Stomach smooth muscle (tissue), 2 donors: ENCODE results near the gene DMXL2.
A peak's percentile ranks its signal among the peaks of the same experiment; 100 is the strongest.
"Not testable (repeated sequence)": the region's sequence is repeated elsewhere in the genome, so short reads cannot be mapped to it uniquely, and the experiment has no call there.

ENCODE experiments used
- H3K27ac ChIP-seq: one replicate; pipeline ENCODE4 v1.7.0; 2013; ENCODE audit warnings: mild to moderate bottlenecking, low read length, inconsistent platforms
- H3K27me3 ChIP-seq, 2 donors: one replicate each; pipeline ENCODE4 v1.7.0; 2013; ENCODE audit warnings: low read length in 2 of 2; ENCODE audit not compliant: insufficient read depth in 2 of 2, control insufficient read depth in 1 of 2
- H3K36me3 ChIP-seq, 2 donors: one replicate each; pipeline ENCODE4 v1.7.0; 2013; ENCODE audit warnings: low read length in 2 of 2; ENCODE audit not compliant: control insufficient read depth in 2 of 2, insufficient read depth in 2 of 2
- H3K4me1 ChIP-seq: one replicate; pipeline ENCODE4 v1.7.0; 2013; ENCODE audit warnings: low read length; ENCODE audit not compliant: control insufficient read depth, insufficient read depth
- H3K4me3 ChIP-seq, 2 donors: one replicate each; pipeline ENCODE4 v1.7.0; 2013; ENCODE audit warnings: low read length in 2 of 2
- H3K9ac ChIP-seq, 2 donors: one replicate each; pipeline ENCODE4 v1.7.0; 2013; ENCODE audit warnings: low read length in 2 of 2, mild to moderate bottlenecking in 1 of 2
- H3K9me3 ChIP-seq, 2 donors: one replicate each; pipeline ENCODE4 v1.7.0; 2013; ENCODE audit warnings: low read length in 2 of 2; ENCODE audit not compliant: control insufficient read depth in 2 of 2
- donor health status: healthy.
- donor health status: Pancreatic carcinoma.

The DMXL2 gene

DNA sequence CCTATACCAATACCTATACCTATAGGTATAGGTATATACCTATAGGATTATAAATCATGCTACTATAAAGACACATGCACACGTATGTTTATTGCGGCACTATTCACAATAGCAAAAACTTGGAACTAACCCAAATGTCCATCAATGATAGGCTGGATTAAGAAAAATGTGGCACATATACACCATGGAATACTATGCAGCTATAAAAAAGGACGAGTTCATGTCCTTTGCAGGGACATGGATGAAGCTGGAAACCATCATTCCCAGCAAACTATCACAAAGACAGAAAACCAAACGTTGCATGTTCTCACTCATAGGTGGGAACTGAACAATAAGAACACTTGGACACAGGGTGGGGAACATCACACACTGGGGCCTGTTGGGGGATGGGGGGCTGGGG lies 26.1 kb upstream of the DMXL2 start:
- not testable (repeated sequence) for H3K36me3 ChIP-seq, H3K4me3 ChIP-seq, H3K27me3 ChIP-seq, H3K27ac ChIP-seq, H3K9ac ChIP-seq, H3K9me3 ChIP-seq, H3K4me1 ChIP-seq

DNA sequence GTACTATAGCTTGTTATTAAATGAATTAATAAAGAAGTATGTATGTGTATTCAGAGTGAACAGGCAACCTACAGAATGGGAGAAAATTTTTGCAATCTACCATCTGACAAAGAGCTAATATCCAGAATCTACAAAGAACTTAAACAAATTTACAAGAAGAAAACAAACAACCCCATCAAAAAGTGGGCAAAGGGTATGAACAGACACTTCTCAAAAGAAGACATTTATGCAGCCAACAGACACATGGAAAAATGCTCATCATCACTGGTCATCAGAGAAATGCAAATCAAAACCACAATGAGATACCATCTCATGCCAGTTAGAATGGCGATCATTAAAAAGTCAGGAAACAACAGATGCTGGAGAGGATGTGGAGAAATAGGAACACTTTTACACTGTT lies 25.5 kb upstream of the DMXL2 start:
- not testable (repeated sequence) for H3K9ac ChIP-seq, H3K27me3 ChIP-seq

DNA sequence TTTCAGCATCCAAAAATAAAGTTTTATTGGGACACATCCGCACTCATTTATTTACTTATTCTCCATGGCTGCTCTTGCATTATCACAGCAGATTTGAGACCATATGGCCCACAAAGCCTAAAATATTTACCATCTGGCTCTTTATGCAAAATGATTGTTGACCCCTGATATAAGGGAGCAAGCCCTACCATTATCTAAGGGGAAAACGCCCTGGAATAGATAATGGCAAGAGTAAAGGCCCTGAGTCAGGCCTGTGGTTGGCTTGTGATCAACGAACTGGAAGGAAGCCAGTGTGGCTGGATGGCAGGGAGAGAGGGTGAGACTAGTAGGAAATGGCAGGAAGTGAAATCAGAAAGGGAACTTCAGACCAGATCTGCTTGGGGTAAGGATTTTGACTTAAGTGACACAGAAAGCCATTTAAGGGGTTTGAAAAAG lies 24.6 kb upstream of the DMXL2 start:
- H3K27me3 ChIP-seq: no peaks in the 10 kb centered on the region
- H3K4me1 ChIP-seq: no peaks in the 10 kb centered on the region
- H3K9me3 ChIP-seq: no peaks in the 10 kb centered on the region
- H3K9ac ChIP-seq: no peak overlapping the region
- H3K4me3 ChIP-seq: no peak overlapping the region
- H3K27ac ChIP-seq: no peak overlapping the region
- H3K36me3 ChIP-seq: no peaks in the 10 kb centered on the region

More for the DNA sequence above, 25.5 kb upstream of the DMXL2 start:
- not testable (repeated sequence) for H3K4me3 ChIP-seq, H3K4me1 ChIP-seq, H3K36me3 ChIP-seq, H3K27ac ChIP-seq, H3K9me3 ChIP-seq

DNA sequence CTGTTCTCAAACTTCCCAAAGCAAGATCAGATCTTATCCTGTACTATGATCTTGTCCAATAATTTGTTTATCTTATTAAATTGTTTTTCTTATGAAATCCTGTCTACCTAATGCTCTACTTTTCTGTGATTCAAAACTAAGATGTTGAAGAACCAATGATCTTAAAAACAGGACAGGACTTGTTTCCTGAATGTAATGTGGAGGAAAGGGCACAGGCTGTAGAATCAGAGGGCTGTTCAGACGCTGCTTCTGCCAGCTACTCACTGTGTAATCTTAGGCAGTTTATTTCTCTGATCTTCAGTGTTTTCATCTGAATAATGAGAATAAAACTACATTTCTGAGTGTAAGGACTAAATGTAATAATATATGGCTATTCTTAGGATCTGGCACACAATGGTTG lies 20.1 kb upstream of the DMXL2 start:
- H3K36me3 ChIP-seq: no peaks in the 10 kb centered on the region
- no peak overlapping the region for H3K9ac ChIP-seq
- H3K27me3 ChIP-seq: no peaks in the 10 kb centered on the region
- no peaks in the 10 kb centered on the region for H3K4me1 ChIP-seq
- no peak overlapping the region for H3K4me3 ChIP-seq
- H3K9me3 ChIP-seq: no peaks in the 10 kb centered on the region
- no peak overlapping the region for H3K27ac ChIP-seq

DNA sequence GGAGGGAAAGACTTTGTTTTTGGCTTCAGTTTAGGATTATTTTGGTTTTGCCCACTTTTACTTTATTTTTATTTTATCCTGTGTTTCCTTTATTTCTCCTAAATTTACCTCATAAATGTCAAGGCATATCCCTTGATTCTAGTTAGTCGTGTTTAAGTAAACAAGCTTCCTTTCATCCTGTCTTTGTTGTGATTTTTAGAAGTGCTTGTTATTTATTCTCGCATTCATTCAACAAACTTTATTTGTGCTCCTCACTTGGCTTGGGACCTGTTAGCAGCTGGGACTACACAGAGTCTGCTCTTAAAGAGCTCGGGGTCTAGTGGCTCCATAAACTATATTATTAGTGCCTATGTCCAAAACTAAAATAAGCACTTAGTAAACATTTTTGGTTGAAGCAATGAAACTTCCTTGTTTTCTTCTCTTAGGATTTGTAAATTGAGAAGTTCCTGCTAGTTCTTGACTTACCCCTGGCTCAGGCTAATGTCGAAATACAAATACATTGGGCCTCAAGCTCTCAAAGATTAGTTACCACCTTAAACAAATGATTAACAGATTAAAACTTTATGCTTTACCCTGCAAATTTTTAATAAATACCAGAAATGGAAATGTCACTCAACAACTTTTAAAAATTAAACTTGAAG lies 19.0 kb upstream of the DMXL2 start:
- no peaks in the 10 kb centered on the region for H3K36me3 ChIP-seq
- no peak overlapping the region for H3K27ac ChIP-seq
- H3K4me1 ChIP-seq: no peaks in the 10 kb centered on the region
- no peak overlapping the region for H3K9ac ChIP-seq
- H3K27me3 ChIP-seq: no peaks in the 10 kb centered on the region
- no peak overlapping the region for H3K4me3 ChIP-seq
- H3K9me3 ChIP-seq: no peaks in the 10 kb centered on the region

DNA sequence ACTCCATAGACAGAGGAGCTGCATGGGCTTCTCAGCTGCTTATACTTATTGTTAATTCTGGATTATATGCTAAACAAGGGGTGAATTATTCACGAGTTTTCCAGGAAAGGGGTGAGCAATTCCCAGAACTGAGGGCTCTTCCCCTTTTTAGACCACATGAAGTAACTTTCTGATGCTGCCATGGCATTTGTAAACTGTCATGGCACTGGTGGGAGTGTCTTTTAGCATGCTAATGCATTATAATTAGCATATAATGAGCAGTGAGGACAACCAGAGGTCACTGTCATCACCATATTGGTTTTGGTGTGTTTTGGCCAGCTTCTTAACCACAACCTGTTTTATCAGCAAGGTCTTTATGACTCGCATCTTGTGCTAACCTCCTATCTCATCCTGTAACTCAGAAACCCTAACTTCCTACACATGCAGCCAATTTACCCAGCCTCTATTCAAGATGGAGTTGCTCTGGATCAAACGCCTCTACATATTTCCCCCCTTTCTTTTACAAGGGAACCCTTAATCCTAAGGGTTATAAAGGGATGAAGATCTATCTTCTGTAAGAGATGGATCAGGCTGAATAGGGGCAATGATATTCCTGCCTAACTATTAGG lies 12.1 kb upstream of the DMXL2 start:
- no peaks in the 10 kb centered on the region for H3K4me1 ChIP-seq
- H3K27ac ChIP-seq: no peak overlapping the region
- H3K27me3 ChIP-seq: no peaks in the 10 kb centered on the region
- no peak overlapping the region for H3K4me3 ChIP-seq
- no peak overlapping the region for H3K9ac ChIP-seq
- H3K36me3 ChIP-seq: no peaks in the 10 kb centered on the region
- no peaks in the 10 kb centered on the region for H3K9me3 ChIP-seq

DNA sequence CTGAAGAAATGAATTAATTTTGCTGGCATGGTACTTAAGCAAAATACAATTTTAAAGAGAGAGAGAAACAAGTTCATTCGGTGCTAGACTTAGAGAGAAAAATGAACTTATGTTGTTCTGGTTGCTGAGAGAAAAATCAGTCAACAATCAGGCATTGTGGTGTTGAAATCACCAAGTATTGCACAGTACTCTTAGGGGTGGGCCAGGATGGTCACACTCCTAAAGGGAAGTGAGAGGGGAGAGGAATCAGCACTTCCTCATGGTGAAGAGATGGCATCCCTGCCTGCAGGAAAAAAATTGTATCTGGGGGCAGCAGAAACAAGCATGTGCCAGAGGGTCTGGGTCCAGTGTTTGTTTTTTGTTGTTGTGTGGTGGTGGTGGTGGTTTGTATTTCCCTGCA lies 7.0 kb upstream of the DMXL2 start:
- Histone ChIP-seq H3K9me3 (no peaks in the 10 kb centered on the region), H3K4me3 (no peak overlapping the region), H3K4me1 (no peaks in the 10 kb centered on the region), H3K36me3 (no peaks in the 10 kb centered on the region), H3K9ac (no peak overlapping the region), H3K27ac (no peak overlapping the region), H3K27me3 (no peaks in the 10 kb centered on the region)

DNA sequence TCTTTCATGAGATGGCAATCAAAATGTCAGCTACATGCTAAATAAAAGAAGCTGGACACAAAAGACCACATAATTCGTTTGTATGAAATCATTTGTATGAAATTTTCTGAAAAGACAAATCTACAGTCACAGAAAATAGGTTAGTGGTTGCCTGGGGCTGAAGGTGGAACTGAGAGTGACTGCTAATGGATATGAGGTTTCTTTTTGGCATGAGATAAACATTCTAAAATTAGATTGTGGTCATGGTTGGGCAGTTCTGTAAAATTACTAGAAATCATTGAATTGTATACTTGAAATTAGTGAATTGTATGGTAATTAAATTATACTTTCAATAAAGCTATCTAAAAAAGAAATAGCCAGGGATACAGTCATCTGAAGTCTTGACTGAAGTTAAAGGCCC lies 2.7 kb upstream of the DMXL2 start:
- no peak overlapping the region for H3K27ac ChIP-seq
- H3K9ac ChIP-seq: no peak overlapping the region
- no peaks in the 10 kb centered on the region for H3K27me3 ChIP-seq
- H3K36me3 ChIP-seq: no peaks in the 10 kb centered on the region
- H3K4me1 ChIP-seq: no peaks in the 10 kb centered on the region
- H3K4me3 ChIP-seq: no peak overlapping the region
- H3K9me3 ChIP-seq: no peaks in the 10 kb centered on the region

DNA sequence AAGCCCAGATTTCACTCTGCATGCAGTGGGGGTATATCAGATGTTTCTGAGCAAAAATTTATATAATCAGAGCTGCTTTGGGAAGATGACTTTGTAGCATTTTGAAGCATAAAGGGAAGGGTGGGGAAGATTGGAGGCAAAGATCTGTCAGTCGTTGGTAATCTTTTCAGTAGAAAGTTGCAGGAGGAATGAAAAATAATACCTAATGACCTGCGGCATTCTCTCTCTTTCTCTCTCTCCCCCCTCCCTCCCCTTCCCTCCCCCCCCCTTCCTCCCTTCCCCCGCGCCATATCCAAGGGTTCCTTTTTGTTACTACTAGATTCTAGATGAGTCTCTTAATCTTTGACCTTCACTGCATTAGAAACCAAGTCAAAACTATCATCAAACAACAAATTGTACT lies 1.5 kb upstream of the DMXL2 start:
- H3K36me3 ChIP-seq: no peaks in the 10 kb centered on the region
- no peak overlapping the region for H3K9ac ChIP-seq
- H3K27ac ChIP-seq: no peak overlapping the region
- no peaks in the 10 kb centered on the region for H3K4me1 ChIP-seq
- H3K4me3 ChIP-seq: no peak overlapping the region
- no peaks in the 10 kb centered on the region for H3K9me3 ChIP-seq
- H3K27me3 ChIP-seq: no peaks in the 10 kb centered on the region

DNA sequence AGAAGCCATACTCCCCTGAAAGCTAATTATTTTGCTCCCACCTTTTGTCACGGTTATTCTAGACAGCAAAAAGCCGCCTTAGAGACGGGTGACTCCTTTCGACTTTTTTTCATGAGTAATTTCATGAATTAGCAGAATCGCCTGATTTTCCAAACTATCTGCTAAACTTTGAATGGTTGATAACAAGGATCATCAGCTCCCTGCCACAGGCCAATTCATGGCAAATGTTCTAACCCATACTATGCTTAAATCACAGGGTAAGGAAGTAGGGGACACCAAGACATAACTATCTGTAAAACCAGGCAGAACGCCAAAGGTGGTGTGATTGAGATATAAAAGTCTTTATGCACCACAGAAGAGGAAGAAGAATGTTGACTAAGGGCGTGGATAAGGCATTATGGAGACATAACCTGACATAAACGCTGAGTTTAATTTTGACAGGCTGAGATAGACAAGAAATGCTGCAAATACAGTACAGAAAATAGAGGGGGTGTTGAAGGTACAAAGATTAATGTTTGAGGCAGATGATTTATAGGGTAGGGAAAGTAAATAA lies 891 bp upstream of the DMXL2 start:
- peak overlapping the region in 1 of 2 donors; percentile 47 for H3K9ac ChIP-seq
- H3K27ac ChIP-seq: no peak overlapping the region
- H3K4me3 ChIP-seq: peak overlapping the region; percentile 81 to 90
- no peaks in the 10 kb centered on the region for H3K27me3 ChIP-seq
- no peaks in the 10 kb centered on the region for H3K9me3 ChIP-seq
- H3K36me3 ChIP-seq: no peaks in the 10 kb centered on the region
- H3K4me1 ChIP-seq: no peaks in the 10 kb centered on the region

DNA sequence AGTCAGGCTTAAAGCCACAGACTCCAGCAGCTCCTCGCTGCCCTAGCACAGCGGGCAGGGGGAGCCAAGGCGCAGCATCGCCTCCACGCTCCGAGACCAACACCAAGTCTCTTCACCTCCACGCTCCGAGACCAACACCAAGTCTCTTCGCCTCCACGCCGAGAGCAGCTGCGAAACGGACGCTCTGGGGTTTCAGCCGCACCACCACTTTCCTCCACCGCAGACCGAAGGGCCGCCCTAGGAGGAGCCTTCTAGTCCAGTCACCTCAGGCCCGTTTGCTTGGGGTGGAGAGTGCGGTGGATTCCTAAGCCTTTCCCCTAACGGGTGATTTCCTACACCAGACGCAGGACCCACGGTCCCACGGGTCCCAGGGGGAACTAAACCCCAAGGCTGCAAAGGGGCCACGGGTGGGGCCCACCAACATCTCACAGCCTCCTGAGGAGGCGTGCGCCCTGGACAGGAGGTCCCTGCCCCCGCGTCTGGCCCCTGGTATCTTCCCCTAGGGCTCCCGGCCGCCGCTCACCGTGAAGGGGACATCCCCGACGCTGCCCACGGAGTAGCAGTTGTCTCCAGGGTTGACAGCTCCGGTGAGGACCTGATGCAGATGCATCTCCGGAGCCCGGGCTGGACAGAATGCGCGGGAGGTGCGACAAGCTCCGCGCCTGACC lies 501 bp downstream of the DMXL2 start:
- Histone ChIP-seq H3K9ac (peak overlapping the region; percentile 62 to 75), H3K27me3 (no peaks in the 10 kb centered on the region), H3K36me3 (no peaks in the 10 kb centered on the region), H3K4me1 (no peaks in the 10 kb centered on the region), H3K27ac (peak overlapping the region; percentile 47), H3K4me3 (peak overlapping the region; percentile 81 to 90), H3K9me3 (no peaks in the 10 kb centered on the region)
